HG02840 (cell line): ENCODE results near the gene ANGPTL8.

Experiments used
- ATAC-seq: cut with Tn5 transposase; IDR thresholded peaks from one replicate; pipeline ENCODE4 v1.9.1; 2021; ENCODE audit warnings: mild to moderate bottlenecking, moderate library complexity, moderate number of reproducible peaks; ENCODE audit not compliant: unreplicated experiment, low FRiP score

ANGPTL8 gene

DNA sequence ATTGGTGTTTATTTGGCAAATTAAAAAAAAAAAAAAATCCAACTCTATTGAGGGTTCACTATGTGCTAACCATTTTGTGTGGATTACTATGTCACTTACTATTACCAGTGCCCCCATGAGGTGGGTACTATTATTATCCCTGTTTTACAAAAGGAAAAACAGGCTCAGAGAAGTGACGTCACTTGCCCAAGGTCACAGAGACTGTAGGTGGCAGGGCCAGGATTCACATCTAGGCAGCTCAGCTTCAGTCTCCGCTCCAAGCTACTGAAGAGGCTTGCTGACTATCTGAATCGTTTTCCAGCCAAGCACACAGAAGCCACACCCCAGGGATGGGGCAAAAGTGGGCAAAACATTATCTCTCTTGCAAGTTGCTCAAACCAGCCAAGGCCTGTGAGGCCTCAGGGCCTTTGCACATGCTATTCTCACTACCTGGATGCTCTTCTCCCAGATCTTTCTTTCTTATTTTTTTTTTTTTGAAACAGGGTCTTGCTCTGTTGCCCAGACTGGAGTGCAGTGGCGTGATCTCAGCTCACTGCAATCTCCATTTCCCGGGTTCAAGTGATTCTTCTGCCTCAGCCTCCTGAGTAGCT, 4.8 kb upstream of the ANGPTL8 start:
- ATAC-seq, result no peak

DNA sequence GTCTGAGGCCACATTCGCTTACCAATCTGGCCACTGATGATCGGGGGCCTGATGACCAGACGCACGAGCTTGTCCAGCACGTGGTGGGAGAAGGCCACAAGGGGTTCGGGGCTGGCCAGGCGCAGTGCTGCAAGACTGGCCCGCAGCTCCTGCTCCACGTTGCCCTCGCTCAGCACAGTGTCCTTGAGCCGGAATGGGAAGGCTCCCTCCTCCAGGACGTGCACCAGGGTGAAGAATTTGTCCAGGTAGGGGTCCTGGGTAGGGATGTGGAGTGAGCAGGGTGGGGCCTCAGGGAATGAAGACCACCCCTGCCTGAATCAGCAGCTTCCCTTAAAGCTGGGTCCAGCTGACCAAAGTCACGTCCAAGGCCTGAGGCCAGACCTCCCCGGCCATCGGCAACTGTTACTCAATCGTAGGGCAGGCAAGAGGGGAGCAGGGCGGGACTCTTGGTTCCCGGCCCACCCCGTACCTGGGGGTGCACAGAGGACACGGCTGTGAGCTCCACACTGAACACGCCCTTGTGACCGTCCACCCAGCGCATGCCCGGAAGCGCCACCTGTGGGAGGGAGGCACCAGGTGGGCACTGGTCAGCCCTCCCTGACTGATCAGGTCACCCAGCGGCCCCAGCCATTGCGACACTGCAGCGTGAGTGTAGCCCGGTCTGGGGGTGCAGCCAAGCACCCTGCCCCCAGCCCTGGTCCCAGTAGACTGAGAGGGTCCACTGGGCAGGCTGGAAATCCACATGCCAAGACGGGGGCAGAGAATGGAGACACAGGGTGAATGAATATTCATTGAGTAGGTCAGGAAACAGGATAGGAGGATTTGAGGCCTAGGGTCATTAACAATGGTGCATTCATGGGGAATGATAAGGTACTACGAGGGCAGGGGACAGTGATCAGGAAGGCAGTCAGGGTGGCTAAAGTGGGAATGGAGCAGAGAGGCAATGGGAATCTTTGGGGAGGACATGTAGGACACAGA, 2.8 kb upstream of the ANGPTL8 start:
- ATAC-seq, result no peak

- no peak for ATAC-seq
These were observed 2.1 kb upstream of the ANGPTL8 start for GRCh38 chr19:11237321-11237720.

- no peak for ATAC-seq
These were observed 1.4 kb upstream of the ANGPTL8 start for GRCh38 chr19:11238041-11238440.

DNA sequence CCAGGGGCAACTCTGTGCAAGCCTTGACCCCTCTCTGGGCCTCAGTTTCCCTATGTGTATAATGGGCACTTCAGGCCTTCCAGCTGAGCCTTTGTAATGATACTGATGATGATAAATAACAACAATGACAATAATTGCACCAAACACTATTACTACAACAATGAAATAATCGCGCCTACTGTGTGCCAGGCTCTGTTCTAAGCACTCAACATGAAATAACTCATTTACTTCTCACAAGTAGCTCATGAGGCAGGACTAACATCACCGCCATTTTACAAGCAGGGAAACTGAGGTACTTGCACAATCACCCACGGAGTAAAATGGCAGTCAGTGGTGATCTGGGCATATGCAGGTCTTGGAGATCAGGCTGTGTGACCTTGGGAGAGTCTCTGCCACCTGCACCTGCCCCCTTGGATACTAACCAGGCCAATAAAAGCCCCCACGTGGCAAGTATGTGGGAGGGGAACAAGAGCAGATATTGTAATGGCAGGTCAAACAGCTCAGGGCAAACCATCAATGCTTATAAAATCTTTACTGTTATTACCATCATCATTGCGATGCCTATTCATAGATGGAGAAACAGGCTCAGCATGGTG, 540 bp upstream of the ANGPTL8 start:
- no peak for ATAC-seq

- no peak for ATAC-seq
These were observed 607 bp downstream of the ANGPTL8 start for GRCh38 chr19:11240008-11240444.

- ATAC-seq, result no peak
These were observed 2.6 kb downstream of the ANGPTL8 start for GRCh38 chr19:11242025-11242424.

DNA sequence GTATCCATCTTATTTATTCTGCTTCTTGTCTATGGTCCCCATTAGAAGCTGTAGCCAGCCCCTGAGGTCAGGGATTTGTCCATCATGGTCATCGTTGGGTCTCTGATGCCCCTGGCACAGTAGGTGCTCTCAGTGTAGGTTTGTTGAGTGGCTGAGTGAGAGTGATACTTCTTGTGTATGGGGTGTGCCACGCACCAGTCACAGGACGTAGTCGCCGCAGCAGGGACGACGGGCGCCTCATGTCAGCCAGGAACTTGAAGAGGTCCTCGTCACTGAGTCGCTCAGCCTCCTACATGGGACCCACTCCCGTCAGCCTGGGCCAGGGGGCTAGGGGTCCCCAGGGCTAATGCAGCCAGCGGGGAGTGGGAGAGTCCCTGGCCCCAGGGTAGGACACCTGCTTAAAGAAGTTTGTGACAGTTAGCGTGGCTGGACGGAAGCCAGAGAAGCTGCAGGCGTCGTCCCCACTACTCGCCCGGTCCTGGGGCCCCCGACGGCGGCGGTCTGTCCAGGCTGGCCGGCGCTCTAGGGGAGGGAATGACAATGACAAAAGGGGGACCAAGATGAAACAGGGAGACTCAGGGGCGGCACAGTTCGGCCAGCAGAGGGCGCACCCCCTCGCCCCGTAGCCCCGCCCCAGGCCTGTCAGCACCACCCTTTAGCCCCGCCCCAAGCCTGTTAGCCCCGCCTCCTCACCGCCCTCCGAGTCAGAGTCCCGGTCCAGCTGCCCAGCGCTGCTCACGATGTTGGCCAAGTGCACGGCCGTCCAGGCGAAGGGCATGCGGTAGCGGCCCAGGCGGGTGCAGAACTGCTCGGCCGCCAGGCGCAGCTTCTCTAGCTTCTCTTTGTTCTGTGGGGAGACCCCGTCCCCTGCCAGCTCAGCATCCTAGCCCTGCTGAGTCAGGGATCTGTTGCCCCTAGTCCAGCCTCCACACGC, 3.7 kb downstream of the ANGPTL8 start:
- ATAC-seq, result peak; percentile 62

GRCh38 chr19:11243798-11244169, 4.4 kb downstream of the ANGPTL8 start:
- ATAC-seq, result no peak

DNA sequence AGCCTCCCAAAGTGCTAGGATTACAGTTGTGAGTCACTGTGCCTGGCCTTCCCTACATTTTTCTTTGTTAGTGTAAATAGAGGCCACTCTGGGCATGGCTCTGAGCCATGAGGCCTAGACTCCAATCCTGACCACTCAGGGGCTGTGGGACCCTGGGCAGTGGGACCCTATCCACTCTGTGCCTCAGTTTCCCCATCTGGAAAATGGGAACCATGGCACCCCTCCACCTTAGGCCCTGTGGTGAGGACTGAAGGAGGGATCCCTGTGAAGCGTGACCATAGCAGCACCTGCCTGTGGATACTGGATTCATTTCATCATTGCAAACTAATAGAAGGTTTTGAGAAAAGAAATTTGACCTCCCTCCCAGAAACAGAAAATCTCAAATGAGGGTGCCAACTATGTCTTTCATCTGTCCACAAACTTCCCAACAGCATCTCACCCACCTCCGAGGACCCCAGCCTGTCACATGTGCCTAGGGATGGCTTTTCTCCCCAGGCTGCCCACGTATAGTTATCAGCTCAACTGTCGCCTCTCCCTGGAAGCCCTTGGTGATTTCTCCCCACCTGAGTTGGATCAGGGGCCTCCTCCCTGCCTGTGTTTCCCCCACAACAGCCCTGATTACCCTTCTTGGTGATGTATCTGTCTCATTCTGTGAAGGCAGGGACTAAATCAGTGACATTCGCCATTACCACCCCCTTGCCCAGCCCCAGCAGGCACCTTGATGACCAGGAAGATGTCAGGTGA, 5.6 kb downstream of the ANGPTL8 start:
- no peak for ATAC-seq

DNA sequence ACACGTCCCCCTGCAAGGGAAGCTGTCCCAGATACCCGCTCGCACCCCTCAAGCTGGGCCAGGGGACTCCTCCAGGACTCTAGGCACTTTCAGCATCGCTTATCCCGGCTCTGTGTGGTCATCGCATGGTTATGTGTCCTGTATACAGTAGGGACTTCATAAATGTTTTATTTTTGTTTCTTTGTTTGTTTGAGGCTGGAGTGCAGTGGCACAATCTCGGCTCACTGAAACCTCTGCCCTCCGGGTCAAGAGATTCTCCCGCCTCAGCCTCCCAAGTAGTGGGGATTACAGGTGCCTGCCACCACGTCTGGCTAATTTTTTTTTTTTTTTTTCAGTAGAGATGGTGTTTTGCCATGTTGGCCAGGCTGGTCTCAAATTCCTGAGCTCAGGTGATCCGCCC, 7.5 kb downstream of the ANGPTL8 start:
- no peak for ATAC-seq

DNA sequence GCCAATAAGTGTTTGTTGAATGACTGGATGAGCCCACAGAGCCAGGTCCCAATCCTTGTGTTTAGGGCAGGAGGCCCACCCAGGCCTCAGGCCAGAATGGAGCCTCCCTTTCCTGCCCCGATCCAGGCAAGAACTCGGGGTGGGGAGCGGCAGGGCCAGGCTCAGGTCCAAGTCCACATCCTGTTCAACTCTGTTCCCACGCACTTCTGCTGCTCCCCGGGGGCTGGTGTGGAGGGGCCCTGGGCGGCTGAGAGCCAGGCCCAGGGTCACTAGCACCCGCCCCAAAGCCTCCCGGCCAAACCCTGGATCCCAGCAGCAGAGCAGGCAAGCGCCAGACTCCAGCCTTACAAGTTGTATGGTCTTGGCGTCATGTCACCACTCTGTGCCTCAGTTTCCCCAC, 8.0 kb downstream of the ANGPTL8 start:
- no peak for ATAC-seq

DNA sequence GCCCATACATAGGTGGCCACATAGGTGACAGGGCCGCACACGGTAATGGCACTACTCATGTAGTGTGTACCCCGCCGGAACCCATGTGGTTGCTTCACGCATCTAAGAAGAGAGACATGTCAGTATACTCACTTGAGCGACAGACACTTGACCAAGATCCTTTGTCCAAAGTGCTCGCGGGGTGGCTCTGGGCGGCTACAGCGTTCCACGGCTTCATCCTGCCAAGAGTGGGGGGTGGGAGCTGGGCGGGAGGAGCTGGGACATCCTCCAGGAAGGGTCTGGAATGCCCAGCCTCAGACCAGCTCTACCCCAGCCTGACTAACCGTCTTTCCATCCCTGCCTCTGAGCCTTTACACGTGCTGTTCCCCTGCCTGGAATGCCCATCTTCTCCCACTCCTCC, 8.5 kb downstream of the ANGPTL8 start:
- no peak for ATAC-seq

GRCh38 chr19:11248852-11249251, 9.4 kb downstream of the ANGPTL8 start:
- ATAC-seq, result no peak

DNA sequence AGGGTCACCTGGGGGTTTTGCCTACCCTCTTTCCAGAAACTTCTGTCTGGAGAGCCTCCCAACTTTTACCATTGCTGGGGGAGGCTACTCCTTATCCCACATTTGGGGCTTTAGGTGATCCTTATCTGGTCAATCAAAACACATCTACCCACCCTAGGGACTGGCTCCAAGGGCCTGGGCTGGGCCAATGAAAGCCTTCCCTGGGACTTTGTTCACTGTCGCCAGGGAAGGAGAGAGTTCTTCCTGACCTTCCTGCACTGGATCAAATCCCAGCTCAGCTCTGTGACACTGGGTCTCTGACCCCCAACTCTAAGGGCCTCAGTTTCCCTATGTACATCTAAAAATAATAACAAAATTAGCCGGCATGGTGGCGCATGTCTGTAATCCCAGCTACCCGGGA, 11.8 kb downstream of the ANGPTL8 start:
- no peak for ATAC-seq

- no peak for ATAC-seq
These were observed 12.4 kb downstream of the ANGPTL8 start for GRCh38 chr19:11251650-11252314.

DNA sequence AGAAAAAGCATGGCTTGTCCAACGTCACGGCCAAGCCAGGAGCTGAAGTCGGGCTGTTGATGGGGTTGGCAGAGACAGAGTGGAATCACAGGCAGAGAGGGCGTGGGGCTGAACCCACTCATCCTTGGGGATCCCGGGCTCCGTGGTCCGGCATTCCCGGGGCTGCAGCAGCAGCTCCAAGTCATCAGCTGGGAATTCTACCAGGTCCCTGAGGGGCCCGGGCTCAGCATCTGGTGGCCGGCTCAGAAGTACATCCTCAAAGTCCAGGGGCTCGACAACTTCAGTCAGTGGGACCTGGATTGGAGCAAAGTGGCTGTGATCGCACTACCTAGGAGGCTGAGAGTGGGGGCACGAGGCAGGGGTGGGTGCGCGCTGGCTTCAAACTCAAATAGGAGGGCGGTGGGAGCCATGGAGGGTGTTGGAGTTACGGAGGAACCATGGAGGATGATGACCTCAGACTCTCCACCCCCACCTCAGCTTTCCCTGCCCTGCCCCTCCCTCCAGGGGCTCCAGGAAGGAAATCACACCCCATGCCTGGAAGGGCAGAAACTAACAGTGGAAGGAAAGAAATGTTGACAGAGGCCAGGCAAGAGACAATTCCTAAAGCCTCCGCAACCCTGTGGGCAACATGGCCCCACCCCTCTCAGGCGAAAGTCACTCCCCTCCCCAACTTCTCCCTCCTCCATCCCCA, 13.4 kb downstream of the ANGPTL8 start:
- no peak for ATAC-seq

DNA sequence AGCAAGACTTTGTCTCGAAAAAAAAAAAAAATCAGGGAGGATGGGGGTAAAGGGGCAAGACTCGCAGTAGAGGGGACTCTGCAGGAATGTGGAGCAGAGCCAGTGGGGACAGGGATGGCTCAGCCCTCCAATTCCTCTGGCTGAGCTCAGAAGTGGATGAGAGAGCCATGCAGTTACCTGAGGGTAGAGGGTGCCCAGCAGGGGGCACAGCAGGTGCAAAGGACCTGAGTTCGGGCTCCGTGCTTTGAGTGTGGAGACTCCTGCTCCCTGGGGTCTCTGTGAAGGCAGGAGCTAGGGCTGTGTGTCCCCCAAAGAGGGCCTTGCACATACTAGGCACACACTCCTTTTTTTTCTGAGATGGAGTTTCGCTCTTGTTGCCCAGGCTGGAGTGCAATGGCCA, 15.2 kb downstream of the ANGPTL8 start:
- ATAC-seq, result no peak

DNA sequence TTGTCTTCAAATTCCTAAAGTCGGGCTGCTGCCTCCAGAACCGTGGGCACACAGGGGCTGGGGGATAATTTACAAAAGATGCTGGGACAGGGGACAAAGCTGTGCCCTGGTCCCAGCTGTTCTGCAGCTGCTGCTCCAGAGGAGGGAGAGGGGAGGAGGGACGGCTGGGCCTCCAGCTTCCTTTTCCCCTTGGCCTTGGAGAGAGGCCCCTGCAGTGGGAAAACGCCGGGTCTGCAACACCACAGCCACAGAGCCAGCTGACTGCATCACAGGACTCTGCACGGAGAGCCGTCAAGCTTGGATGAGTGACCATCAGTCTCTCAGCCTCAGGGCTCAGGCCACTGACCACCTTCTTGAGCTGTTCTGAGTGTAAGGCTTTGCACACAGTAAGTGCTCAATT, 16.8 kb downstream of the ANGPTL8 start:
- no peak for ATAC-seq
